Smooth muscle cell (in vitro differentiated cells): ENCODE measurements around the gene CXCL5. TPM values are rescaled to one million over a fixed set of nuclear protein-coding genes. Genes with fewer than 3 reads are reported as not detected.

Experiments used
- DNase-seq: peaks from one replicate; lab custom pipeline; 2025; ENCODE audit not compliant: unreplicated experiment; lab: John Stamatoyannopoulos, UW
- H2AFZ ChIP-seq: fragments of 200-600 bp; sonication (generic); 2 replicates; pipeline ENCODE4 v1.6.0; 2016; ENCODE audit warnings: antibody characterized with exemption, low read depth, mild to moderate bottlenecking
- H3F3A ChIP-seq: fragments of 200-600 bp; sonication (generic); 2 replicates; pipeline ENCODE4 v1.6.0; 2017; ENCODE audit warnings: antibody characterized with exemption, low read depth
- H3K27ac ChIP-seq: fragments of 200-600 bp; sonication (generic); 2 replicates; pipeline ENCODE4 v1.5.1; 2016; ENCODE audit warnings: low read depth, mild to moderate bottlenecking
- H3K27me3 ChIP-seq: fragments of 200-600 bp; sonication (generic); 2 replicates; pipeline ENCODE4 v1.6.1; 2016; ENCODE audit warnings: low read depth, mild to moderate bottlenecking
- H3K36me3 ChIP-seq: fragments of 200-600 bp; sonication (generic); 2 replicates; pipeline ENCODE4 v1.5.1; 2016; ENCODE audit warnings: low read depth
- H3K4me1 ChIP-seq: fragments of 200-600 bp; sonication (generic); 2 replicates; pipeline ENCODE4 v1.5.1; 2016; ENCODE audit warnings: low read depth
- H3K4me2 ChIP-seq: fragments of 200-600 bp; sonication (generic); 2 replicates; pipeline ENCODE4 v1.6.0; 2016; ENCODE audit warnings: mild to moderate bottlenecking
- H3K4me3 ChIP-seq: fragments of 200-600 bp; sonication (generic); 2 replicates; pipeline ENCODE4 v1.5.1; 2016; ENCODE audit warnings: mild to moderate bottlenecking
- H3K79me2 ChIP-seq: fragments of 200-600 bp; sonication (generic); 2 replicates; pipeline ENCODE4 v1.6.0; 2016; ENCODE audit warnings: low read depth, mild to moderate bottlenecking
- H3K9ac ChIP-seq: fragments of 200-600 bp; sonication (generic); 2 replicates; pipeline ENCODE4 v1.6.0; 2016; ENCODE audit warnings: low read depth
- H3K9me3 ChIP-seq: fragments of 200-600 bp; sonication (generic); replicated peaks from 2 replicates; pipeline ENCODE4 v1.5.1; 2016; ENCODE audit warnings: low read depth
- H4K20me1 ChIP-seq: fragments of 200-600 bp; sonication (generic); 2 replicates; pipeline ENCODE4 v1.6.0; 2016; ENCODE audit warnings: low read depth
- WGBS: methylation state at CpG from one replicate; pipeline ENCODE4 v1.1.7; 2016; ENCODE audit warnings: low lambda C conversion rate; 5-methylcytosine and 5-hydroxymethylcytosine counted together
- polyA plus RNA-seq: library from polyadenylated mRNA; unstranded; fragments of >200 nt; fragmentation: Nextera tagmentation; extraction: Ambion mirVana; gene quantifications from 2 replicates; pipeline ENCODE4 v1.2.1, GENCODE V29; 2016
- total RNA-seq: library from RNA; depleted of rRNA; stranded (reverse); fragments of >200 nt; gene quantifications from 2 replicates; pipeline ENCODE4 v1.2.3, GENCODE V29; 2014
- TF ChIP-seq, protein P1 (sequence below): fragments of 200-600 bp; sonication (generic); IDR thresholded peaks from 2 replicates; pipeline ENCODE4 v1.5.1; 2017; ENCODE audit warnings: borderline replicate concordance, mild to moderate bottlenecking, antibody characterized with exemption; ENCODE audit not compliant: insufficient read depth, poor library complexity, severe bottlenecking

Gene CXCL5
- total and polyA plus RNA-seq, 2 experiments from 2014 or later: 3.7 to 4.2 TPM

DNA sequence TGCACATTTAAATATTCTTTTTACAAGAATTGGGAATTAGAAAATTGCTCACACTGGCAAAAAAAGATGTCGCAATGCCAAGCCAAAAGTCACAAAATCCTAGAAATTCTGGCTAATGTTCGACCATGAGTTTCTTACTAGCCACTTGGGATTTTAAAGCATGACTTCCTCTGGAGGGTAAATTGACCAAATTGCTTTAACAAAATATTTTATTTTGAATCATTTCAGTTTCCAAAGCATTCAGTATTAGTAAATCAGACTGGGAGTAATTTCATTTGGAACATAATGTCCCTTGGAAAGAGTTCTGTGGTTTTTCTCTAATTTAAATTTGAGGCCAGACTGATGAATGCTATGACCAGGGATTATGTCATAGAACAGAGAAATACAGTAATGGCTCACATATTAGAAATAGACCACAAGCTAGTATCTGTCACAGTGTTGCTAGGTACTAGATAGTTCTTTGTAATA is 7.6 kb upstream of the CXCL5 start:
- TF ChIP-seq, protein P1, sequence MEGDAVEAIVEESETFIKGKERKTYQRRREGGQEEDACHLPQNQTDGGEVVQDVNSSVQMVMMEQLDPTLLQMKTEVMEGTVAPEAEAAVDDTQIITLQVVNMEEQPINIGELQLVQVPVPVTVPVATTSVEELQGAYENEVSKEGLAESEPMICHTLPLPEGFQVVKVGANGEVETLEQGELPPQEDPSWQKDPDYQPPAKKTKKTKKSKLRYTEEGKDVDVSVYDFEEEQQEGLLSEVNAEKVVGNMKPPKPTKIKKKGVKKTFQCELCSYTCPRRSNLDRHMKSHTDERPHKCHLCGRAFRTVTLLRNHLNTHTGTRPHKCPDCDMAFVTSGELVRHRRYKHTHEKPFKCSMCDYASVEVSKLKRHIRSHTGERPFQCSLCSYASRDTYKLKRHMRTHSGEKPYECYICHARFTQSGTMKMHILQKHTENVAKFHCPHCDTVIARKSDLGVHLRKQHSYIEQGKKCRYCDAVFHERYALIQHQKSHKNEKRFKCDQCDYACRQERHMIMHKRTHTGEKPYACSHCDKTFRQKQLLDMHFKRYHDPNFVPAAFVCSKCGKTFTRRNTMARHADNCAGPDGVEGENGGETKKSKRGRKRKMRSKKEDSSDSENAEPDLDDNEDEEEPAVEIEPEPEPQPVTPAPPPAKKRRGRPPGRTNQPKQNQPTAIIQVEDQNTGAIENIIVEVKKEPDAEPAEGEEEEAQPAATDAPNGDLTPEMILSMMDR: no peak
- H3K27me3 ChIP-seq: no peaks in the 10 kb centered on the region
- no peak for DNase-seq
- H3K4me3 ChIP-seq: no peak overlapping the region
- no peak overlapping the region for H3K4me2 ChIP-seq
- no peaks in the 10 kb centered on the region for H3K4me1 ChIP-seq
- WGBS: 93% methylated on average over 2 of the region's 2 CpGs
- H3K27ac ChIP-seq: peak overlapping the region; percentile 37
- no peaks in the 10 kb centered on the region for H4K20me1 ChIP-seq
- H3K79me2 ChIP-seq: no peaks in the 10 kb centered on the region
- no peak overlapping the region for H3K9ac ChIP-seq
- H3K9me3 ChIP-seq: no peaks in the 10 kb centered on the region
- no peaks in the 10 kb centered on the region for H3F3A ChIP-seq
- H2AFZ ChIP-seq: no peak overlapping the region
- H3K36me3 ChIP-seq: no peaks in the 10 kb centered on the region

DNA sequence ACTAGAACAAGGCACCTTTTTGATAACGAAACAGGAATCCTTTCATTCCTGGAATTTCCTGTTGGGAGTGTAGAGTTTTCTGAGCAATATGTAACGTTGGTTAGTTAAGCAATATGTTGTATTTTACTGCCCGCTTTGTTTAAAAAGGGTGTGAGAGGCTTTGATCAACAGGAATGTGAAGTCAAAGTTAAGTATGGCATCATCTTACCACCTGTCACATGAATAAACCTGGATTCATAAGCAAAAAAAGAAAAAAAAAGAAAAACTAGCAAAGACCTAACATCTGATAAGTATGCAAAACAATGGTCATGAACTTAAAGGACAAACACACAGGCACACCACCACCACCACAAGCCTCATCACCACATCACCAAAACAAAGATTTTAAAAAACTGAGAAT is 7.1 kb upstream of the CXCL5 start:
- H3K79me2 ChIP-seq: no peaks in the 10 kb centered on the region
- H3K4me2 ChIP-seq: no peak overlapping the region
- H3K9ac ChIP-seq: no peak overlapping the region
- no peaks in the 10 kb centered on the region for H3F3A ChIP-seq
- no peaks in the 10 kb centered on the region for H3K36me3 ChIP-seq
- H4K20me1 ChIP-seq: no peaks in the 10 kb centered on the region
- no peak overlapping the region for H3K4me3 ChIP-seq
- TF ChIP-seq, protein P1: no peak
- DNase-seq: no peak
- H2AFZ ChIP-seq: no peak overlapping the region
- H3K9me3 ChIP-seq: no peaks in the 10 kb centered on the region
- 59% methylated on average over 3 of the region's 3 CpGs for WGBS
- no peaks in the 10 kb centered on the region for H3K27me3 ChIP-seq
- H3K27ac ChIP-seq: no peak overlapping the region
- no peaks in the 10 kb centered on the region for H3K4me1 ChIP-seq

GRCh38 chr4:74004668-74005067 is 6.2 kb upstream of the CXCL5 start:
- DNase-seq: no peak
- Histone ChIP-seq H3K9ac (no peak overlapping the region), H3K4me3 (no peak overlapping the region), H3K27ac (no peak overlapping the region), H3K4me1 (no peaks in the 10 kb centered on the region), H3K27me3 (no peaks in the 10 kb centered on the region), H3K9me3 (no peaks in the 10 kb centered on the region), H4K20me1 (no peaks in the 10 kb centered on the region), H3K79me2 (no peaks in the 10 kb centered on the region), H3K36me3 (no peaks in the 10 kb centered on the region), H3K4me2 (no peak overlapping the region), H2AFZ (no peak overlapping the region), H3F3A (no peaks in the 10 kb centered on the region)
- 79% methylated on average over 4 of the region's 4 CpGs for WGBS
- TF ChIP-seq, protein P1: no peak

- Histone ChIP-seq H3K4me2 (no peak overlapping the region), H3K79me2 (no peaks in the 10 kb centered on the region), H3K4me3 (no peak overlapping the region), H3K27ac (no peak overlapping the region), H3K9ac (no peak overlapping the region), H3K27me3 (peaks cover 26% of the 10 kb centered on the region), H2AFZ (no peak overlapping the region), H3K36me3 (no peaks in the 10 kb centered on the region), H4K20me1 (no peaks in the 10 kb centered on the region), H3F3A (no peaks in the 10 kb centered on the region), H3K9me3 (no peaks in the 10 kb centered on the region), H3K4me1 (no peaks in the 10 kb centered on the region)
- TF ChIP-seq, protein P1: no peak
- no peak for DNase-seq
- 84% methylated on average over 6 of the region's 6 CpGs for WGBS
Observed at GRCh38 chr4:74000301-74000700, 1.8 kb upstream of the CXCL5 start.
